Neuronal stem cell (in vitro differentiated cells): ENCODE results near the gene ANKMY1.
A peak's percentile ranks its signal among the peaks of the same experiment; 100 is the strongest.
"Not testable (repeated sequence)": the region's sequence is repeated elsewhere in the genome, so short reads cannot be mapped to it uniquely, and the experiment has no call there.

Experiments used
- DNase-seq: peaks from one replicate; pipeline ENCODE4 v3.0.0-alpha.2; 2013; ENCODE audit warnings: low spot score
- H2AFZ ChIP-seq: one replicate; pipeline ENCODE4 v1.6.1; 2013; ENCODE audit warnings: mild to moderate bottlenecking, low read length, inconsistent platforms
- H2AK5ac ChIP-seq: 2 replicates; pipeline ENCODE4 v1.6.1; 2013; ENCODE audit warnings: low read depth, mild to moderate bottlenecking, inconsistent platforms, low read length, moderate library complexity, mixed read lengths
- H2BK120ac ChIP-seq: 2 replicates; pipeline ENCODE4 v1.6.1; 2013; ENCODE audit warnings: low read depth, mild to moderate bottlenecking, inconsistent platforms, low read length, moderate library complexity, mixed read lengths
- H2BK12ac ChIP-seq: one replicate; pipeline ENCODE4 v1.6.1; 2013; ENCODE audit warnings: low read length, inconsistent platforms
- H2BK15ac ChIP-seq: 2 replicates; pipeline ENCODE4 v1.6.1; 2013; ENCODE audit warnings: mild to moderate bottlenecking, low read length, inconsistent platforms, mixed read lengths
- H2BK5ac ChIP-seq: one replicate; pipeline ENCODE4 v1.6.1; 2013; ENCODE audit warnings: inconsistent platforms, mild to moderate bottlenecking, low read length, moderate library complexity
- H3K14ac ChIP-seq: one replicate; pipeline ENCODE4 v1.6.1; 2013; ENCODE audit warnings: low read length, inconsistent platforms
- H3K18ac ChIP-seq: 2 replicates; pipeline ENCODE4 v1.6.1; 2013; ENCODE audit warnings: low read length, inconsistent platforms
- H3K23ac ChIP-seq: 2 replicates; pipeline ENCODE4 v1.6.1; 2013; ENCODE audit warnings: low read depth, mild to moderate bottlenecking, mixed read lengths, low read length, inconsistent platforms; ENCODE audit not compliant: poor library complexity
- H3K27ac ChIP-seq: replicated peaks from 3 replicates; pipeline ENCODE4 v1.5.1; 2013; ENCODE audit warnings: low read length, inconsistent platforms
- H3K27me3 ChIP-seq, 3 experiments: 2 replicates each; pipeline ENCODE4 v1.6.1; 2013; ENCODE audit warnings: low read length in 3 of 3, mild to moderate bottlenecking in 2 of 3, inconsistent platforms in 1 of 3, low read depth in 1 of 3, mixed read lengths in 1 of 3, moderate library complexity in 1 of 3; ENCODE audit not compliant: control insufficient read depth in 3 of 3, insufficient read depth in 3 of 3
- H3K36me3 ChIP-seq, 2 donors: replicated peaks in 1 of 2; 2 replicates each; pipeline ENCODE4 v1.6.1; 2013; ENCODE audit warnings: low read length in 2 of 2; ENCODE audit not compliant: control insufficient read depth in 2 of 2, insufficient read depth in 2 of 2
- H3K4ac ChIP-seq: 2 replicates; pipeline ENCODE4 v1.6.1; 2013; ENCODE audit warnings: inconsistent platforms, mild to moderate bottlenecking, low read length, moderate library complexity
- H3K4me1 ChIP-seq, 2 donors: 1 replicate in 1 of 2; 2 replicates in 1 of 2; pipeline ENCODE4 v1.6.1; 2013; ENCODE audit warnings: low read length in 2 of 2, low read depth in 1 of 2; ENCODE audit not compliant: control insufficient read depth in 2 of 2, insufficient read depth in 1 of 2
- H3K4me2 ChIP-seq: one replicate; pipeline ENCODE4 v1.6.1; 2013; ENCODE audit warnings: mild to moderate bottlenecking, low read length, inconsistent platforms; ENCODE audit not compliant: insufficient read depth, poor library complexity, severe bottlenecking
- H3K4me3 ChIP-seq, 2 donors: 2 replicates each; pipeline ENCODE4 v1.5.1; 2013; ENCODE audit warnings: low read length in 2 of 2, mild to moderate bottlenecking in 2 of 2, inconsistent platforms in 1 of 2, moderate library complexity in 1 of 2
- H3K79me1 ChIP-seq: one replicate; pipeline ENCODE4 v1.6.1; 2013; ENCODE audit warnings: low read depth, mild to moderate bottlenecking, inconsistent platforms, low read length, moderate library complexity
- H3K9ac ChIP-seq: one replicate; pipeline ENCODE4 v1.6.1; 2013; ENCODE audit warnings: mild to moderate bottlenecking, low read depth, low read length, inconsistent platforms; ENCODE audit not compliant: poor library complexity
- H3K9me3 ChIP-seq, 2 donors: replicated peaks in 1 of 2; 2 replicates each; pipeline versions ENCODE3 to v1.6.1; 2013; ENCODE audit warnings: low read length in 2 of 2, mild to moderate bottlenecking in 2 of 2, inconsistent platforms in 1 of 2, low read depth in 1 of 2, mixed read lengths in 1 of 2, moderate library complexity in 1 of 2; ENCODE audit not compliant: control insufficient read depth in 2 of 2, insufficient read depth in 1 of 2
- H4K8ac ChIP-seq: one replicate; pipeline ENCODE4 v1.6.1; 2013; ENCODE audit warnings: low read depth, mild to moderate bottlenecking, inconsistent platforms, low read length, moderate library complexity
- H4K91ac ChIP-seq: one replicate; pipeline ENCODE4 v1.6.1; 2013; ENCODE audit warnings: low read length, low read depth, mild to moderate bottlenecking, inconsistent platforms; ENCODE audit not compliant: poor library complexity
- WGBS, 2 donors: extraction: QIAGEN DNeasy Blood & Tissue Kit; methylation state at CpG; one replicate each; pipeline ENCODE4 v1.1.7; 2013; ENCODE audit warnings: missing lambda C conversion rate in 2 of 2, mixed read lengths in 1 of 2; ENCODE audit not compliant: insufficient read length in 2 of 2, insufficient replicate concordance in 1 of 2; ENCODE audit errors: extremely low coverage in 2 of 2; 5-methylcytosine and 5-hydroxymethylcytosine counted together

ANKMY1 gene

DNA sequence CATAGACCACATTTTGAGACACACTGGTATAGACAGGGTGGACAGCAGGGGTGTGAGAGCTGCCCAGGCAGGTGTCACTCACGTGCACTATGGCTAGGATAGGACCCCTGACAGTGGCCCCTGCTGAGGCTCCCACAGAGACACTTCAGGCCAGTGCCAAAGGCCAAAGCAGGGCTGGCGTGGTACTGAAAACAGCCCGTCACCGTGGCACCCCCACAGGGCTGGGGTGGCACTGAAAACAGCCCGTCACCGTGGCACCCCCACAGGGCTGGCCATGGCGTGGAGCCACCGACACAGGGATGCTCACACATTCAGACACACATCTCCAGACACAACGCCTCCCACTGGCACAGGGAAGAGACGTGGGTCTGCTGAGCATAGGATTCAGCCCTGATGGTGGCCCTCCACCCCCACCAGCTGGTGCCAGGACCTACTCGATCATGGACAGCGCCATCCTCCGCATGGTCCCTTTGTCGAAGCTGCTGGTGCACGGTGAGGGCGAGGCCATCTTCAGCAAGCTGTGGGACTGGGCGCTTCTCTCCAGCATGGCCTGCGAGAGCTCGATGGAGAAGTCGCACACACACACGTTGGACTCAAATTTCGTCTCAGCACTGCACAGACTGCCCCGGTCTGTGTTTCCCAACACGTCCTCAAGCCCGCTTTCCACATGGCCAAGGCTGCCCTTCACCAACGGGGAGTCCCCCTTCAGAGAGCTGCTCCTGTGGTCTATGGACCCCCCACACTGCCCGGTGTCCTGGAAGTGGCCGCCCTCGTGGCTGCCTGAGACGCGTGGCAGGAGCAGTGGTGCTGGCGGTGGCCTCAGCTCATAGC is 34.1 kb downstream of the ANKMY1 start:
- Histone ChIP-seq H2BK12ac (no peak overlapping the region), H3K9ac (peak overlapping the region; percentile 51), H3K4me1 (peaks cover 0 to 5% of the 10 kb centered on the region in 2 donors), H2AFZ (no peak overlapping the region), H3K4ac (no peak overlapping the region), H4K8ac (peak overlapping the region; percentile 92), H4K91ac (no peak overlapping the region), H3K4me2 (no peak overlapping the region), H3K36me3 (peaks cover 5 to 66% of the 10 kb centered on the region in 2 donors), H2BK15ac (no peak overlapping the region), H3K18ac (no peak overlapping the region), H3K4me3 (peak overlapping the region in 1 of 2 donors; percentile 35), H2AK5ac (no peak overlapping the region), H3K27me3 (peaks cover 0 to 18% (median 0%) of the 10 kb centered on the region in 3 experiments), H3K27ac (no peak overlapping the region), H3K79me1 (no peaks in the 10 kb centered on the region), H3K14ac (no peak overlapping the region), H3K9me3 (peaks cover 33 to 39% of the 10 kb centered on the region in 2 donors), H2BK120ac (no peak overlapping the region), H2BK5ac (no peak overlapping the region), H3K23ac (no peak overlapping the region)
- DNase-seq, result no peak
- no CpG with 5 or more reads among the region's 32 CpGs for WGBS, 2 donors

DNA sequence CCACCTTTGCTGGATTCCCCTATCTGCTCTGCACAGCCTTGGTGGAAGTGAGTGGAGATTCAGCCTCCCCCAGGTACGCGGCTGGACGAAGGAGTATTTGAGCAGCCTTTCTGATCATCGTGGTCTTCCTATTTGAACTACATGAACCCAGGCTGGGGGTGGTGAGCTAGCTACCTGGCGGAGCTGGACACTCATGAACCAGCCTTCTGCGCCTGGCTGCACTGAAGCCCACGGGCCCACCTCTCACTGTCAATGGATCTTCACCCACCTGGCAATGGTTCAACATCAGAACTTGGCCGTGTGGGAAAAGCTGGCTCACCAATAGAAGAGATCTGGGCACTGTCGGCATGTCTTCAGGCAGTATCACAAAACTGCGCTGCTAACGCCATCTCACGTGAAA is 35.4 kb downstream of the ANKMY1 start:
- no peak overlapping the region for H2AK5ac ChIP-seq
- H3K36me3 ChIP-seq, result peaks cover 5 to 63% of the 10 kb centered on the region in 2 donors
- H3K18ac ChIP-seq, result no peak overlapping the region
- peaks cover 29 to 36% of the 10 kb centered on the region in 2 donors for H3K9me3 ChIP-seq
- no peak overlapping the region for H2BK5ac ChIP-seq
- H4K8ac ChIP-seq, result no peak overlapping the region
- H3K27me3 ChIP-seq, result peaks cover 0 to 18% (median 0%) of the 10 kb centered on the region in 3 experiments
- no peak for DNase-seq
- H2AFZ ChIP-seq, result no peak overlapping the region
- H3K4me3 ChIP-seq, result no peak overlapping the region
- no peak overlapping the region for H2BK15ac ChIP-seq
- H2BK12ac ChIP-seq, result no peak overlapping the region
- H3K4me2 ChIP-seq, result no peak overlapping the region
- no peak overlapping the region for H3K27ac ChIP-seq
- WGBS, 2 donors, result no CpG with 5 or more reads among the region's 12 CpGs
- H3K9ac ChIP-seq, result no peak overlapping the region
- H3K14ac ChIP-seq, result no peak overlapping the region
- H3K79me1 ChIP-seq, result no peaks in the 10 kb centered on the region
- no peak overlapping the region for H3K4ac ChIP-seq
- no peak overlapping the region for H3K23ac ChIP-seq
- H4K91ac ChIP-seq, result no peak overlapping the region
- peaks cover 0 to 5% of the 10 kb centered on the region in 2 donors for H3K4me1 ChIP-seq
- no peak overlapping the region for H2BK120ac ChIP-seq

DNA sequence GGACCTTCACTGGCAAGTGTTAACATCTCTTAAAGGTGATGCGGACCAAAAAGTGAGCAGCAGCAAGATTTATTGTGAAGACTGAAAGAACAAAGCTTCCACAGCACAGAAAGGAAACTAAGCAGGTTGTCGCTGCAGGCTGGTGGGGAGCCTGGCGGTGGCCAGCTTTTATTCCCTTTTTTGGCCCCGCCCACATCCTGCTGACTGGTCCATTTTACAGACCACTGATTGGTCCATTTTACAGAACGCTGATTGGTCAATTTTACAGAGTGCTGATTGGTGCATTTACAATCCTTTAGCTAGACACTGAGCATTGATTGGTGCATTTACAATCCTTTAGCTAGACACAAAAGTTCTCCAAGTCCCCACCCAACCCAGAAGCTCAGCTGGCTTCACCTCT is 35.9 kb downstream of the ANKMY1 start:
- not testable (repeated sequence) for DNase-seq, H4K91ac ChIP-seq, H4K8ac ChIP-seq, H3K27ac ChIP-seq, H2BK120ac ChIP-seq, H2BK5ac ChIP-seq, H3K4me2 ChIP-seq, H3K9ac ChIP-seq, H3K23ac ChIP-seq, H3K4ac ChIP-seq, H3K18ac ChIP-seq, H2AFZ ChIP-seq, H3K14ac ChIP-seq, H2AK5ac ChIP-seq, H3K4me3 ChIP-seq, H3K4me1 ChIP-seq, H2BK12ac ChIP-seq, H2BK15ac ChIP-seq, H3K79me1 ChIP-seq
- Histone ChIP-seq H3K27me3 (peaks cover 0 to 18% (median 0%) of the 10 kb centered on the region in 3 experiments), H3K36me3 (peaks cover 5 to 62% of the 10 kb centered on the region in 2 donors), H3K9me3 (peaks cover 29 to 31% of the 10 kb centered on the region in 2 donors)
- no CpG with 5 or more reads among the region's 5 CpGs for WGBS, 2 donors

DNA sequence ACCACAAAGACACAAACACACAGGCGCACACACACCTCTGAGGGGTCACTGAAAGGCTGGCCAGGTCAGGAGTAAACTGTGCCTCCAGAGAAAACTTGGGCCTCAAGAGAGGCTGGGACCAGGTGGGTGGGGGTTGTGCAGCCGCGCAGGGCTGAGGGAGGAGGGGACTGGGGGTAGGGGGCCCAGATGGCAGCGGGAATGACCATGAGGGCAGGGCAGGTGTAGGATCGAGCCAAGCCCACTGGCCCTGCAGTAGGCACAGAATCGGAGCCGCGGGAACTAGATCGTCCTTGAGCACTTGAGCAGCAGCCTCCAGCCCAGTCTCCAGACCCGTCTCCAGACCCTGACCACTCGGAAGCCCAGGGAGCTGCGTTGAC is 36.8 kb downstream of the ANKMY1 start:
- no peak overlapping the region for H2BK5ac ChIP-seq
- peaks cover 5 to 56% of the 10 kb centered on the region in 2 donors for H3K36me3 ChIP-seq
- no peak overlapping the region for H2BK120ac ChIP-seq
- H3K9ac ChIP-seq, result no peak overlapping the region
- peaks cover 0 to 18% (median 0%) of the 10 kb centered on the region in 3 experiments for H3K27me3 ChIP-seq
- H3K4me1 ChIP-seq, result peaks cover 0 to 5% of the 10 kb centered on the region in 2 donors
- no peak overlapping the region for H3K4ac ChIP-seq
- no peak overlapping the region for H4K91ac ChIP-seq
- H2AK5ac ChIP-seq, result no peak overlapping the region
- no peak overlapping the region for H2BK12ac ChIP-seq
- no peak overlapping the region for H3K27ac ChIP-seq
- H3K23ac ChIP-seq, result no peak overlapping the region
- no peak overlapping the region for H3K14ac ChIP-seq
- H3K18ac ChIP-seq, result peak overlapping the region; percentile 89
- no peak for DNase-seq
- no peaks in the 10 kb centered on the region for H3K79me1 ChIP-seq
- no CpG with 5 or more reads among the region's 12 CpGs for WGBS, 2 donors
- H3K4me3 ChIP-seq, result no peak overlapping the region
- H3K9me3 ChIP-seq, result peaks cover 22 to 23% of the 10 kb centered on the region in 2 donors
- H3K4me2 ChIP-seq, result no peak overlapping the region
- H4K8ac ChIP-seq, result peak overlapping the region; percentile 68
- H2BK15ac ChIP-seq, result no peak overlapping the region
- no peak overlapping the region for H2AFZ ChIP-seq
